Immature natural killer cell (primary cell): ENCODE measurements around the gene PARP14. TPM values are rescaled to one million over a fixed set of nuclear protein-coding genes. Genes with fewer than 3 reads are reported as not detected.

Experiments
- DNase-seq, 3 donors: peaks; one replicate each; pipeline ENCODE4 v3.0.0; 2022; ENCODE audit warnings: mixed read lengths in 1 of 3
- H3K27ac Mint-ChIP-seq, 6 donors: one replicate each; pipeline ENCODE4 v1.8.0; 2020; ENCODE audit warnings: mixed read lengths in 6 of 6, mild to moderate bottlenecking in 5 of 6, inconsistent platforms in 4 of 6, moderate library complexity in 3 of 6
- H3K27me3 Mint-ChIP-seq, 3 donors: one replicate each; pipeline ENCODE4 v1.8.0; 2020 to 2021; ENCODE audit warnings: low read depth in 3 of 3, mild to moderate bottlenecking in 3 of 3, mixed read lengths in 3 of 3, moderate library complexity in 3 of 3, inconsistent platforms in 1 of 3
- H3K36me3 Mint-ChIP-seq, 3 donors: one replicate each; pipeline ENCODE4 v1.8.0; 2020; ENCODE audit warnings: mixed read lengths in 3 of 3, inconsistent platforms in 2 of 3, mild to moderate bottlenecking in 2 of 3
- H3K4me1 Mint-ChIP-seq, 2 donors: one replicate each; pipeline ENCODE4 v1.8.0; 2020; ENCODE audit warnings: inconsistent platforms in 2 of 2, mild to moderate bottlenecking in 2 of 2, mixed read lengths in 2 of 2, moderate library complexity in 1 of 2
- H3K4me3 Mint-ChIP-seq, 5 donors: one replicate each; pipeline ENCODE4 v1.8.0; 2020; ENCODE audit warnings: mild to moderate bottlenecking in 5 of 5, mixed read lengths in 5 of 5, inconsistent platforms in 3 of 5, moderate library complexity in 3 of 5
- H3K9me3 Mint-ChIP-seq, 6 donors: one replicate each; pipeline ENCODE4 v1.8.0; 2020; ENCODE audit warnings: mild to moderate bottlenecking in 6 of 6, mixed read lengths in 6 of 6, inconsistent platforms in 4 of 6, moderate library complexity in 3 of 6
- polyA plus RNA-seq, 3 donors: library from polyadenylated mRNA; unstranded; fragments of 300-500 nt; fragmentation: Illumina TruSeq; gene quantifications; one replicate each; pipeline ENCODE4 v1.2.3, GENCODE V29; 2021

The PARP14 gene
- polyA plus RNA-seq, 3 donors from 2014 or later: 8.6 to 25.9 (median 15.8) TPM

DNA sequence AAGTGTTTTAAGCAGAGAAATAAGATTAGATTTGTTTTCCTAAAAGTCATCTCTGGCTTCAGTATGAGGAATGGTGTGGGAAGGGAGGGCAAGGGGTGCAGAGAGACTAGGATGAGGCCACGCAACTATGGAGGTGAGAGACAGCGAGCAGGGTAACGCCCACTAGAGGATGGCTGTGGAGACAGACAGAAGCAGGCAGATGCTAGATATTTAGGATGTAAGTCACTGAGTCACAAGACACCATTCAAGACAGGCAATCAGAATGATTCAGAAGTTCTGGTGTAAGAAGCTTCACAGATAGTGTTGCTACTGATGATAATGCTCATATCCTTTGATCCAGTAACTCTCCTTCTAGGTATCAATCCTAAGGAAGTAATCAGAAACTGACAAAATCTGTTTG is 93.9 kb downstream of the PARP14 start:
- H3K9me3 Mint-ChIP-seq: no peaks in the 10 kb centered on the region
- no peaks in the 10 kb centered on the region for H3K27me3 Mint-ChIP-seq
- DNase-seq: no peak
- no peaks in the 10 kb centered on the region for H3K4me1 Mint-ChIP-seq
- peaks cover 4 to 13% (median 9%) of the 10 kb centered on the region in 3 donors for H3K36me3 Mint-ChIP-seq
- H3K27ac Mint-ChIP-seq: no peak overlapping the region
- no peak overlapping the region for H3K4me3 Mint-ChIP-seq

DNA sequence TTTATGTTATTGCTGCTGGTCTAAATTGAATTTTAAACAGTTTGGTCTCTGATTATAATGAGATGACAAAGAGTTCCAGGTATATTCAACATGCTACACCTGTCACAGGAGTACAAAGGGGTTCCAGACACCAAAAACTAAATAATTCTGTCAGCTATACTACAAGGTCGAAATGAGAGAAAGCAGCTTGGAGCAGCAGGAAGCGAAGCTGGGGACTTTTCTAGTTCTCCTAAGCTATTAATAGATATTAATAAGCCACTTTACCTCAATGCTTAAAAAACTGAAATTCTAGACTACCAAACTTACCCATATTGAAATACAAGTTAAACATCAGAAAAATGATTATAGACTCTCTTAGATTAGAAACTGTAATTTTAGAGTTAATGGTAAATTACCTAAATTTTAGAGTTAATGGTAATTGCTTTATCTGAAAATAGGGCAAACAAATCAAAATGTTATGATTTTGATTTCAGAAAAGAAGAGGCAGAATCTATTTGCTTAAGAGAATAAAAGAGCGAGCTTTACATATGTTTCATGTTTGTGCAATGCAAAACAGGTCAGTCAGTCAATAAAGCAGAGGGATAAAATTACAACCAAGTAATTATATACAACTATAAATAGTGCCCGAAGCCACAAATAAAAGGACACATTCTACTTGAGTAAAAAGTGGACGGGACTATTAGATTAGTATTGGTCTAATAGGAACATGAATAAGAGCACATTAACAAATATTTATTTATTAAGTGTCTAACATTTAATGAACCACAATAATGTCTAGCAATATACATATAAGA is 96.2 kb downstream of the PARP14 start:
- no peak overlapping the region for H3K4me3 Mint-ChIP-seq
- no peaks in the 10 kb centered on the region for H3K27me3 Mint-ChIP-seq
- no peak for DNase-seq
- H3K36me3 Mint-ChIP-seq: peaks cover 5 to 12% (median 9%) of the 10 kb centered on the region in 3 donors
- no peaks in the 10 kb centered on the region for H3K9me3 Mint-ChIP-seq
- no peaks in the 10 kb centered on the region for H3K4me1 Mint-ChIP-seq
- H3K27ac Mint-ChIP-seq: peak overlapping the region in 1 of 6 donors; percentile 9

DNA sequence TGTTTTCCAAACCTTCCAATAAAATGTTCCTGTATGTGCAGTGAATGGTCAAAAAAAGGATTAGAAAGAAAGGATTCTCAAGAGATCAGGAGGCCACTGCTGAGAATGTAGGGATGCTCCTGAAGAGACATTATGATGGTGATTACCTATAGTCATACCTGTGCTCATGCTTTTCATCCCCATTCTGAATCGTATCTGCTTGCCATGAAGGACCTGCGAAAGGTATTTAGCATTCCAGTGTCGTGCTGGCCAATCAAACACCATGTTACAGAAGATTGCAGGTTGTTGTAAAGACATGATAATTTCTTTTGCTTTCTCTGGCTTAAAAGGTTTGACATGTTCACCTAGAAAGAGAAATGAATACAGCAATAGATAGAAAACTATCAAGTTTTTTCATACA is 96.9 kb downstream of the PARP14 start:
- Mint-ChIP-seq H3K9me3 (no peaks in the 10 kb centered on the region), H3K27ac (no peak overlapping the region), H3K4me1 (no peaks in the 10 kb centered on the region), H3K36me3 (peaks cover 5 to 12% (median 9%) of the 10 kb centered on the region in 3 donors), H3K4me3 (no peak overlapping the region), H3K27me3 (no peaks in the 10 kb centered on the region)
- no peak for DNase-seq

Other genes starting within 250 kb of the PARP14 start
- 10 to 100 TPM; 42.9 to 71.8 (median 63.6) TPM for gene KPNA1, start 165.9 kb upstream of the PARP14 start, polyA plus RNA-seq
- gene PARP9, start 116.5 kb upstream of the PARP14 start, polyA plus RNA-seq: 10 to 100 TPM; 18.1 to 43.9 (median 28.4) TPM
- 10 to 100 TPM; 15.1 to 38.3 (median 16.3) TPM for gene DTX3L, start 116.5 kb upstream of the PARP14 start, polyA plus RNA-seq
- 10 to 100 TPM in 2 of 3 donors, 1 to 10 TPM in 1; 9.4 to 17.0 (median 14.1) TPM for gene PARP15, start 103.2 kb upstream of the PARP14 start, polyA plus RNA-seq
- 10 to 100 TPM in 1 of 3 donors, 1 to 10 TPM in 2; 3.3 to 10.1 (median 7.4) TPM for gene HSPBAP1, start 113.0 kb downstream of the PARP14 start, polyA plus RNA-seq
- 1 to 10 TPM; 2.3 to 3.6 (median 3.0) TPM for gene SLC49A4, start 114.2 kb downstream of the PARP14 start, polyA plus RNA-seq